K562 (cell line): ENCODE measurements around the gene ID1. TPM values are rescaled to one million over a fixed set of nuclear protein-coding genes. Genes with fewer than 3 reads are reported as not detected.

Source experiments
- ELF4 ChIP-seq: fragments of 450-650 bp; formaldehyde crosslinking; IDR thresholded peaks from 2 replicates; pipeline ENCODE4 v1.4.0; 2022; ENCODE audit warnings: missing genetic modification characterization
- ELK3 ChIP-seq: fragments of 450-650 bp; formaldehyde crosslinking; IDR thresholded peaks from 2 replicates; pipeline ENCODE4 v1.4.0; 2020; ENCODE audit warnings: mild to moderate bottlenecking
- HSF4 ChIP-seq: fragments of 250-450 bp; sonication (Bioruptor Pico); IDR thresholded peaks from 2 replicates; pipeline ENCODE4 v2.1.2; 2022; ENCODE audit warnings: mild to moderate bottlenecking, moderate library complexity, borderline replicate concordance
- KDM5B ChIP-seq: fragments of 200-600 bp; sonication (generic); IDR thresholded peaks from 2 replicates; pipeline ENCODE4 v1.6.1; 2012; ENCODE audit warnings: low read depth, mild to moderate bottlenecking, moderate library complexity, low read length, control low read depth, inconsistent platforms; ENCODE audit not compliant: insufficient replicate concordance
- MEIS2 ChIP-seq: fragments of 450-650 bp; IDR thresholded peaks from 2 replicates; pipeline ENCODE4 v1.6.1; 2014; ENCODE audit warnings: mild to moderate bottlenecking; ENCODE audit not compliant: partially characterized antibody
- PURB ChIP-seq: sonication (generic); formaldehyde crosslinking; IDR thresholded peaks from 2 replicates; pipeline ENCODE4 v1.9.0; 2021; ENCODE audit warnings: low read depth, mild to moderate bottlenecking, missing genetic modification reagents
- RBM22 ChIP-seq: fragments of 200-400 bp; formaldehyde crosslinking; IDR thresholded peaks from 2 replicates; pipeline ENCODE4 v1.6.1; 2018; ENCODE audit warnings: low read length, low read depth; ENCODE audit not compliant: poor library complexity, severe bottlenecking
- REST ChIP-seq, 2 experiments: fragments of 450-650 bp; formaldehyde crosslinking in 1 of 2; IDR thresholded peaks; 2 replicates each; pipeline versions ENCODE4 v1.4.0 to v1.6.1; 2014 to 2020; ENCODE audit warnings: mild to moderate bottlenecking in 2 of 2, borderline replicate concordance in 1 of 2, low read depth in 1 of 2
- SOX6 ChIP-seq: fragments of 450-650 bp; IDR thresholded peaks from 2 replicates; pipeline ENCODE4 v1.6.1; 2014; ENCODE audit warnings: mild to moderate bottlenecking
- TSC22D4 ChIP-seq: fragments of 450-650 bp; IDR thresholded peaks from 2 replicates; pipeline ENCODE4 v1.6.1; 2016; ENCODE audit warnings: missing genetic modification characterization, missing biosample characterization, control low read depth
- ZBTB11 ChIP-seq, 3 experiments: fragments of 200-800 bp in 1 of 3; fragments of 250-450 bp in 1 of 3; fragments of 450-650 bp in 1 of 3; sonication (Bioruptor Pico) in 1 of 3; sonication (Bioruptor generic) in 1 of 3; formaldehyde crosslinking in 1 of 3; IDR thresholded peaks; 2 replicates each; pipeline versions ENCODE4 v1.6.1 to v1.8.0; 2016 to 2022; ENCODE audit warnings: mild to moderate bottlenecking in 2 of 3, missing genetic modification characterization in 2 of 3, missing compliant biosample characterization in 1 of 3, moderate library complexity in 1 of 3
- ZNF282 ChIP-seq: sonication (generic); formaldehyde crosslinking; IDR thresholded peaks from 2 replicates; pipeline ENCODE4 v1.8.1; 2023; ENCODE audit warnings: missing genetic modification reagents
- ZNF561 ChIP-seq: fragments of 450-650 bp; formaldehyde crosslinking; conservative IDR thresholded peaks from 2 replicates; pipeline ENCODE4 v1.4.0; 2020; ENCODE audit warnings: mild to moderate bottlenecking, moderate library complexity
- polyA plus RNA-seq, 8 experiments: library from polyadenylated mRNA; depleted of rRNA in 4 of 8; stranded (reverse) in 5 of 8; unstranded in 3 of 8; fragments of >200 nt; fragmentation: Nextera tagmentation in 2 of 8; fragmentation: Illumina TruSeq in 1 of 8; extraction: Ambion mirVana in 2 of 8; extraction: Trizol in 1 of 8; gene quantifications; 2 replicates each; pipeline versions ENCODE4 v1.2.1 to v1.2.3, GENCODE V29; 2011 to 2014; ENCODE audit warnings: inconsistent platforms in 1 of 8, missing spikeins in 1 of 8
- total RNA-seq, 7 experiments: library from RNA; depleted of rRNA in 6 of 7; stranded (reverse); fragments of >200 nt in 6 of 7; fragmentation: Illumina TruSeq in 2 of 7; extraction: Trizol in 2 of 7; gene quantifications; 2 replicates each; pipeline versions ENCODE4 v1.2.1 to v1.2.3, GENCODE V29; 2011 to 2021; ENCODE audit warnings: low replicate concordance in 1 of 7

Gene ID1
- total and polyA plus RNA-seq, 9 of the 15 experiments (the other 6 are each of a cell fraction or from before 2014, with no cell fraction given): 1.4 to 358 (median 65.0) TPM

- peak in 1 of 3 experiments; percentile 32; a peak in 1 of 6 replicates for TF ChIP-seq ZBTB11 (CRISPR knock-in tag; IDR thresholded peaks at IDR 0.05)
- TF ChIP-seq SOX6: 0 out of 2 replicates have a peak, but pooled peaks have one; percentile 37
- no peak for TF ChIP-seq ZNF282
- TF ChIP-seq REST (IDR thresholded peaks at IDR 0.05; ENCODE audit: borderline replicate concordance): peak; percentile 96
- TF ChIP-seq REST (CRISPR knock-in tag; IDR thresholded peaks at IDR 0.05; ENCODE audit: low read depth): peak; percentile 16; the same call in 1 of the 2 replicates
- no peak for TF ChIP-seq PURB (CRISPR knock-in tag)
- TF ChIP-seq MEIS2: peak; percentile 40
- no peak for TF ChIP-seq ELF4 (CRISPR knock-in tag)
- no peak for TF ChIP-seq ELK3 (CRISPR knock-in tag)
- TF ChIP-seq HSF4 (CRISPR knock-in tag): no peak
- TF ChIP-seq ZNF561 (CRISPR knock-in tag): no peak
- TF ChIP-seq TSC22D4 (tag): no peak
- peak; percentile 42 for TF ChIP-seq KDM5B
- TF ChIP-seq RBM22: peak; percentile 80
Measured at GRCh38 chr20:31608251-31608945, 3.3 kb downstream of the ID1 start (continued).
